Osteocyte (in vitro differentiated cells): Measurements from ENCODE around the gene UHRF2. TPM values are rescaled to one million over a fixed set of nuclear protein-coding genes. Genes with fewer than 3 reads are reported as not detected.

ENCODE experiments used
- DNase-seq: peaks from one replicate; pipeline ENCODE4 v3.0.0; 2021; ENCODE audit warnings: mixed read lengths; ENCODE audit not compliant: unreplicated experiment; ENCODE audit errors: extremely low spot score
- H3K27ac Mint-ChIP-seq: one replicate; pipeline ENCODE4 v1.8.0; 2021; ENCODE audit warnings: mild to moderate bottlenecking, mixed read lengths; ENCODE audit not compliant: unreplicated experiment
- H3K27me3 Mint-ChIP-seq: one replicate; pipeline ENCODE4 v1.8.0; 2021; ENCODE audit warnings: mixed read lengths; ENCODE audit not compliant: unreplicated experiment
- H3K36me3 Mint-ChIP-seq: one replicate; pipeline ENCODE4 v1.8.0; 2021; ENCODE audit warnings: mixed read lengths; ENCODE audit not compliant: unreplicated experiment
- H3K4me1 Mint-ChIP-seq: one replicate; pipeline ENCODE4 v1.8.0; 2021; ENCODE audit warnings: mixed read lengths; ENCODE audit not compliant: unreplicated experiment
- H3K4me3 Mint-ChIP-seq: one replicate; pipeline ENCODE4 v1.8.0; 2021; ENCODE audit warnings: mild to moderate bottlenecking, moderate library complexity, mixed read lengths; ENCODE audit not compliant: unreplicated experiment
- H3K9me3 Mint-ChIP-seq: one replicate; pipeline ENCODE4 v1.8.0; 2021; ENCODE audit warnings: mixed read lengths; ENCODE audit not compliant: unreplicated experiment
- CTCF ChIP-seq: fragments of 200-600 bp; sonication (generic); IDR thresholded peaks from 2 replicates; pipeline ENCODE4 v1.5.0; 2021; ENCODE audit warnings: antibody characterized with exemption, mild to moderate bottlenecking, moderate library complexity
- total RNA-seq: library from RNA; stranded (reverse); gene quantifications from 2 replicates; pipeline ENCODE4 v1.2.1, GENCODE V29; 2021

UHRF2 gene
- total RNA-seq, 1 donor from 2014 or later: 69.6 TPM

- DNase-seq: no peak
- peaks cover 46% of the 10 kb centered on the region for H3K36me3 Mint-ChIP-seq
- no peaks in the 10 kb centered on the region for H3K9me3 Mint-ChIP-seq
- H3K4me1 Mint-ChIP-seq: peaks cover 7% of the 10 kb centered on the region
- no peak overlapping the region for H3K27ac Mint-ChIP-seq
- no peaks in the 10 kb centered on the region for H3K27me3 Mint-ChIP-seq
- no peak for TF ChIP-seq CTCF
- H3K4me3 Mint-ChIP-seq: no peak overlapping the region
Observed at GRCh38 chr9:6498982-6499381, 86.0 kb downstream of the UHRF2 start.

- H3K27me3 Mint-ChIP-seq: no peaks in the 10 kb centered on the region
- TF ChIP-seq CTCF: no peak
- H3K27ac Mint-ChIP-seq: no peak overlapping the region
- no peak overlapping the region for H3K4me3 Mint-ChIP-seq
- DNase-seq: no peak
- peaks cover 7% of the 10 kb centered on the region for H3K4me1 Mint-ChIP-seq
- H3K36me3 Mint-ChIP-seq: peaks cover 49% of the 10 kb centered on the region
- no peaks in the 10 kb centered on the region for H3K9me3 Mint-ChIP-seq
Observed at GRCh38 chr9:6501526-6502210, 88.7 kb downstream of the UHRF2 start.

GRCh38 chr9:6502399-6502798, 89.4 kb downstream of the UHRF2 start:
- Mint-ChIP-seq H3K9me3 (no peaks in the 10 kb centered on the region), H3K27ac (no peak overlapping the region), H3K36me3 (peaks cover 45% of the 10 kb centered on the region), H3K4me3 (no peak overlapping the region), H3K27me3 (no peaks in the 10 kb centered on the region), H3K4me1 (peaks cover 7% of the 10 kb centered on the region)
- no peak for DNase-seq
- no peak for TF ChIP-seq CTCF

- Mint-ChIP-seq H3K27me3 (no peaks in the 10 kb centered on the region), H3K9me3 (no peaks in the 10 kb centered on the region), H3K4me3 (no peak overlapping the region), H3K36me3 (peaks cover 46% of the 10 kb centered on the region), H3K4me1 (no peaks in the 10 kb centered on the region), H3K27ac (no peak overlapping the region)
- no peak for DNase-seq
- TF ChIP-seq CTCF: no peak
Observed at GRCh38 chr9:6506571-6506970, 93.6 kb downstream of the UHRF2 start.

- Mint-ChIP-seq H3K36me3 (peaks cover 36% of the 10 kb centered on the region), H3K4me1 (peaks cover 5% of the 10 kb centered on the region), H3K9me3 (no peaks in the 10 kb centered on the region), H3K27me3 (no peaks in the 10 kb centered on the region), H3K27ac (no peak overlapping the region), H3K4me3 (no peak overlapping the region)
- DNase-seq: no peak
- TF ChIP-seq CTCF: no peak
Observed at GRCh38 chr9:6512085-6512657, 99.2 kb downstream of the UHRF2 start.
